Keratinocyte (primary cell): ENCODE results near the gene ABTB1.

Source experiments
- CTCF ChIP-seq, 3 experiments: IDR thresholded peaks in 1 of 3; conservative IDR thresholded peaks in 1 of 3; optimal IDR thresholded peaks in 1 of 3; 2 replicates in 2 of 3; 3 replicates in 1 of 3; pipeline versions ENCODE3 to v1.5.1; 2011; ENCODE audit warnings: low read length in 3 of 3, mild to moderate bottlenecking in 3 of 3, moderate library complexity in 2 of 3, control low read depth in 1 of 3, inconsistent platforms in 1 of 3; ENCODE audit not compliant: insufficient read depth in 2 of 3; ENCODE audit errors: extremely low read depth in 1 of 3
- EZH2 ChIP-seq: IDR thresholded peaks from one replicate; pipeline ENCODE4 v1.6.1; 2012; ENCODE audit warnings: inconsistent platforms, mild to moderate bottlenecking, low read length, moderate library complexity

- TF ChIP-seq EZH2 (no peak), CTCF (optimal IDR thresholded peaks at IDR 0.05 in 1 of 3, IDR thresholded peaks at IDR 0.05 in 1 of 3, conservative IDR thresholded peaks at IDR 0.05 in 1 of 3; ENCODE audit: extremely low read depth in 1 of 3, insufficient read depth in 2 of 3, low read length in 3 of 3) (no peak)
These were observed 13.8 kb downstream of the ABTB1 start for GRCh38 chr3:127686512-127686894.
